Muscle layer of duodenum (tissue), 2 donors: ENCODE measurements around the gene LYRM4.

ENCODE experiments used
- H3K27ac ChIP-seq: one replicate; pipeline ENCODE4 v1.7.0; 2013; ENCODE audit warnings: mild to moderate bottlenecking, low read length
- H3K27me3 ChIP-seq: one replicate; pipeline ENCODE4 v1.7.0; 2013; ENCODE audit warnings: low read depth, mild to moderate bottlenecking, control low read depth, low read length
- H3K36me3 ChIP-seq, 2 donors: one replicate each; pipeline ENCODE4 v1.7.0; 2013; ENCODE audit warnings: low read length in 2 of 2, control low read depth in 1 of 2, mild to moderate bottlenecking in 1 of 2; ENCODE audit not compliant: insufficient read depth in 2 of 2, control insufficient read depth in 1 of 2
- H3K4me1 ChIP-seq, 2 donors: one replicate each; pipeline ENCODE4 v1.7.0; 2013; ENCODE audit warnings: low read length in 2 of 2, mild to moderate bottlenecking in 2 of 2, control low read depth in 1 of 2, moderate library complexity in 1 of 2; ENCODE audit not compliant: insufficient read depth in 2 of 2, control insufficient read depth in 1 of 2
- H3K4me3 ChIP-seq, 2 donors: one replicate each; pipeline ENCODE4 v1.7.0; 2013; ENCODE audit warnings: low read length in 2 of 2, low read depth in 1 of 2, mild to moderate bottlenecking in 1 of 2
- H3K9me3 ChIP-seq, 2 donors: one replicate each; pipeline ENCODE4 v1.7.0; 2013; ENCODE audit warnings: low read length in 2 of 2, control low read depth in 1 of 2, mild to moderate bottlenecking in 1 of 2; ENCODE audit not compliant: control insufficient read depth in 1 of 2
- donor health status: healthy.

Gene LYRM4

GRCh38 chr6:5112066-5112799, 148.5 kb downstream of the LYRM4 start:
- no peak overlapping the region for H3K4me3 ChIP-seq
- H3K27ac ChIP-seq: no peak overlapping the region
- H3K36me3 ChIP-seq: peaks cover 4 to 6% of the 10 kb centered on the region in 2 donors
- no peaks in the 10 kb centered on the region for H3K27me3 ChIP-seq
- H3K9me3 ChIP-seq: no peaks in the 10 kb centered on the region
- H3K4me1 ChIP-seq: no peaks in the 10 kb centered on the region

DNA sequence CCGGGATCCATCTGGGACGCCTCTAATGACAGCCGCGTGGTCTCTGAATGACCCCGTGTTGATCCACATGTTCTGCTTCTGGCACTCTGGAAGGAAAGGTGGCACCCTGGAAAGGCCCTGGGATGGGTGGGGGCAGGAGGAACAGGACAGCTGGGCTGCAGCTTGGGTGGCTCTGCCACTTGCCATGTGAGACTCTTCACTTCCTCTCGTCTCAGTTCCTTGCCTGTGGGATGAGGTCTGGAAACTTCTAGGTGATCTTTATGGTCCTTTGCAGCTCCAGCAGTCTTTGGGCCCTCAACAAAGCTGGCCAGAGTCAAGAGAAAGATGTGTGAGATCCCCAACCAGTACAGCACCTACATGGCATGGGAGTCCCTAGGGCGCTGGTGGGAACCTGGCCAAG, 149.1 kb downstream of the LYRM4 start:
- Histone ChIP-seq H3K27me3 (no peaks in the 10 kb centered on the region), H3K4me3 (no peak overlapping the region), H3K27ac (no peak overlapping the region), H3K4me1 (no peaks in the 10 kb centered on the region), H3K36me3 (peaks cover 4 to 6% of the 10 kb centered on the region in 2 donors), H3K9me3 (no peaks in the 10 kb centered on the region)

GRCh38 chr6:5110246-5110645, 150.5 kb downstream of the LYRM4 start:
- Histone ChIP-seq H3K9me3 (no peaks in the 10 kb centered on the region), H3K27me3 (no peaks in the 10 kb centered on the region), H3K4me1 (no peaks in the 10 kb centered on the region), H3K27ac (no peak overlapping the region), H3K36me3 (peaks cover 4 to 6% of the 10 kb centered on the region in 2 donors), H3K4me3 (no peak overlapping the region)

DNA sequence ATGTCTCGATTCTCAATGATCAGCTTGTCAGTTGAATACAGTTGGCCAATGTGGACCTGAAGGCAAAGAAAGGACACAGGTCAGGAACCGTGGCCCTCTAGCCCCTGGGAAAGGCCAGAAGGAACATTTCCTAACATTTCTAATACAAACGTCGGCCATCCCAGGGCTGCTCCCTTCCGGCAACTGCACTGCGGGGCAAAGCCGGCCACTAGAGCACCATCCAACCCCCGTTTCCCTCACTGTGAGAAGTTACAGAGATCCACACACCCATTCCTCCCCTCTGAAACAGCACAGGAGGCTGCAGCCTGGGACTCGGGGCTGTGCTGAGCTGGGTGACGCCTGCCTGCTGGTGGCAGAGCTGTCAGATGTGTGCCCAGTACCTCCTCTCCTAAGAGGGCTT, 151.3 kb downstream of the LYRM4 start:
- Histone ChIP-seq H3K27me3 (no peaks in the 10 kb centered on the region), H3K4me1 (no peaks in the 10 kb centered on the region), H3K4me3 (no peak overlapping the region), H3K27ac (no peak overlapping the region), H3K9me3 (no peaks in the 10 kb centered on the region), H3K36me3 (peaks cover 4 to 6% of the 10 kb centered on the region in 2 donors)

GRCh38 chr6:5108536-5109150, 152.1 kb downstream of the LYRM4 start:
- Histone ChIP-seq H3K36me3 (peaks cover 4 to 6% of the 10 kb centered on the region in 2 donors), H3K27me3 (no peaks in the 10 kb centered on the region), H3K4me1 (no peaks in the 10 kb centered on the region), H3K27ac (no peak overlapping the region), H3K9me3 (no peaks in the 10 kb centered on the region), H3K4me3 (no peak overlapping the region)

DNA sequence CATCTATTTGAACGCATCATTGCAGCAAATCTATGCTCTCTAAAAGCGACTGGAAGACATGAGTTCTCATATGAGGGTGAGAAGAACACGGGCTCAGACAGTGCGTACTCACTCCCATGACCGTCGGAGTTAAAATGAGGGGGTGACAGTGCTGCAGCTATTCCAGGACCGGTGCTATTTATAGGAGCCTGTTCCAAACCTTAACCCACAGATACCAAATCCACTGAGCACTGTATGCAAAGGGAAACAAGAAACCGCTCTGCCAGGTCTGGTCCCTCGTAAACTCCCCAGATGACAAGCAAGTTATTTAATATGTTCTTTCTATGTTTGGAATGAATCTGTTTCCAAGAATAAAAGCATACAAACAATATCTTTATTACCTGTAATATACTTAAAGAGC, 152.7 kb downstream of the LYRM4 start:
- no peak overlapping the region for H3K27ac ChIP-seq
- no peak overlapping the region for H3K4me3 ChIP-seq

GRCh38 chr6:5107341-5107740, 153.4 kb downstream of the LYRM4 start:
- Histone ChIP-seq H3K9me3 (no peaks in the 10 kb centered on the region), H3K36me3 (peaks cover 4 to 6% of the 10 kb centered on the region in 2 donors), H3K27me3 (no peaks in the 10 kb centered on the region), H3K4me3 (no peak overlapping the region), H3K4me1 (no peaks in the 10 kb centered on the region), H3K27ac (no peak overlapping the region)

More for the DNA sequence above, 152.7 kb downstream of the LYRM4 start:
- H3K4me1 ChIP-seq: no peaks in the 10 kb centered on the region
- no peaks in the 10 kb centered on the region for H3K9me3 ChIP-seq
- H3K36me3 ChIP-seq: peaks cover 4 to 6% of the 10 kb centered on the region in 2 donors
- no peaks in the 10 kb centered on the region for H3K27me3 ChIP-seq

GRCh38 chr6:5105146-5105545, 155.6 kb downstream of the LYRM4 start:
- H3K4me1 ChIP-seq: no peaks in the 10 kb centered on the region
- H3K9me3 ChIP-seq: no peaks in the 10 kb centered on the region
- no peaks in the 10 kb centered on the region for H3K36me3 ChIP-seq
- H3K4me3 ChIP-seq: no peak overlapping the region
- H3K27ac ChIP-seq: no peak overlapping the region
- H3K27me3 ChIP-seq: no peaks in the 10 kb centered on the region

DNA sequence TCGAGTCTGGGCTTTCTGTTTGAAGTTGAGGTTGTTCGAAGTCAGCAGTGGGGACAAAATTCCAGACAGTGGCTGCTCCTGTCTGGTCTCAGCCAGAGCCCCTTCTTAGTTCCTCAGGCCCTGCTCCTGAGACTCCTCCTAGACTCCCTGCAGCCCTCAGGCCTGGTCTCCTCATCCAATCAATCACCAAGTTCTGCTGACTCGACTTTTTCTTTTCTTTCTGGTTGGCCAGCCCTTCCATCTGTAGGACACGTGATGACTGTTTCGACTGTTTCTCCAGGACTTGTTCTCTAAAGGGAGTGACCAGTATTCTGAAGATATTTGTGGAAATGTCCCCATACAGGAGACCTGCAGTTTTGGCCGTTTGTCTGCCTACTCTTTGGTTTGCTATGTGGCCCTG, 156.1 kb downstream of the LYRM4 start:
- no peaks in the 10 kb centered on the region for H3K4me1 ChIP-seq
- H3K4me3 ChIP-seq: no peak overlapping the region
- no peak overlapping the region for H3K27ac ChIP-seq
- H3K27me3 ChIP-seq: no peaks in the 10 kb centered on the region
- no peaks in the 10 kb centered on the region for H3K9me3 ChIP-seq
- H3K36me3 ChIP-seq: no peaks in the 10 kb centered on the region

GRCh38 chr6:5103250-5103649, 157.5 kb downstream of the LYRM4 start:
- no peaks in the 10 kb centered on the region for H3K9me3 ChIP-seq
- no peaks in the 10 kb centered on the region for H3K36me3 ChIP-seq
- no peak overlapping the region for H3K4me3 ChIP-seq
- H3K27me3 ChIP-seq: no peaks in the 10 kb centered on the region
- no peak overlapping the region for H3K27ac ChIP-seq
- H3K4me1 ChIP-seq: no peaks in the 10 kb centered on the region

DNA sequence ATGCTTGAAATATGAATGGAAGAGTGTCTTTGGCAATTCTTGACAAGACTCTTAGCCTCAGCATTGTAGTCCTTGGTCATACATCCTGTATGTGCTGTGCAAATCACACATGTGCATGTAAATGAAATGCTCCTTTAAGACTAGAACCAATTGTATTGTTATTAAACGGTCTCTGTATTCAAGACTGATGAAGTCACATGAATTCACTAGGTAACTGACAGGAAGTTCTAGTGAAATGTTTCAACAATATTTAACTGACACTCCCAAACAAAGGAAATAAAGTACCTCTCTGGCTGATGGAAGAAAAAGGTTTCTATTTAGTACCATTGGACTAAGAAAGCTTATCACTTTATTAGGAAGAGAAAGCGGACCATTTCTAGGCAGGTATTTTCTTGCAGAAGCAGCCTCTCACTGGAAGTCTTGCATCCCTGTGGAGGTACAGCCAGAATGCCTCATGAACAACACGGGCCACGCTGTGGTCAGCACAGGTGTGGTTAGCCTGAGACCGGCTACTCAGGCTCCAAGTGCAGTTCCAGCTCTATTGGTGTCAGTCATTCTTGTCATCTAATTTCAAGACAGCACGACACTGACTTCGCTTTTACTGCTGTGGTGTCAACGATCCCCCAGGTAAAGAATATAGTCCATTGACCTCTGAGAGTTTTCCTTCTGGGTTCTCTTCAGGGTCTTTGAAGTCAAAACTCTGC, 158.3 kb downstream of the LYRM4 start:
- Histone ChIP-seq H3K9me3 (no peaks in the 10 kb centered on the region), H3K36me3 (no peaks in the 10 kb centered on the region), H3K27me3 (no peaks in the 10 kb centered on the region), H3K4me3 (no peak overlapping the region), H3K4me1 (no peaks in the 10 kb centered on the region), H3K27ac (no peak overlapping the region)
